ENCODE measurements around the gene STARD13.

GRCh38 chr13:33194820-33195692, 90.5 kb downstream of the STARD13 start:
- TF ChIP-seq CTCF (IDR thresholded peaks at IDR 0.05): no peak
- TF ChIP-seq POLR2A (IDR thresholded peaks at IDR 0.05): no peak
